Ecto neural progenitor cell (in vitro differentiated cells): ENCODE data around the gene CD44.

Experiments
- DNase-seq: peaks from one replicate; pipeline ENCODE4 v3.0.0-alpha.2; 2018; ENCODE audit warnings: low spot score

Gene CD44

DNA sequence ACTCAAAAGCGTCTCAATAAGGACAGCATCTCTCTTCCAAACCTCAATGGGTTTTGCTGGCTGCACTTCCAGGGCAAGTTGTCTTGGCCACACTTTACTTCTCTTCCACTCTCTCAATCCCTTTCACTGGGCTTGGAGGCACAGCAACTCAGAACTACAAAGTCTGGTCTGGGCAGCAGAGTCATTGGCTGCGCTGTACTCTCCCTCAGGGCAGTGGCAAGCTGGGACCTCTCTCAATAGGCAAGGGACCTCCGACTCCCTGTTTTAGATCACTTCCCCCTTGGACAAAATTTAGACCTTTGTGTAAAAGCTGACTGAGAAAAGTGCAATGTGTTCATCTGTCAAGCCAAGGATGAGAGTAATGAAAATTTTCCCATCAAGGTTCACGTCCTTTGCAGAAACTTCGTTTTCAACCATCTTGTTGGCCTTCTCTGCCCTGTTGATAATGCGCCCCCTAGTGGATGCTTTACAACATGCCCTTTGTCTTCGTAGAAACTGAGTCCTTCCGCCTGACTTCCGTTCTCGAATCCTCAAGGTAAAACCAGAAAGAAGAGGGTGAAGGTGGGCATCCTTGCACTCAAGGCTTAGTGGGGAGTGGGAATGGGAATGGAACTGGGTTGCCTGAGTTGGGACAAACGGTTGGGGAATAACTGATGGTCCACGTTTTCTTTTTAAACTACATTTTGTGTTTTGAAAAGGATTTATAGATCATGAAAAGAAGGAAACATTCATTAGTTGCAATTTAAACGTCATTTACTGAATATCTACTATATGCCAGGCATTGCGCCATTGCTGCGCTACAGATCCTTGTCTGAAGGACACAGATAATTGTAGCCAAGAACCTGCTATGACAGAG, 99.1 kb downstream of the CD44 start:
- DNase-seq, result peak; percentile 71

DNA sequence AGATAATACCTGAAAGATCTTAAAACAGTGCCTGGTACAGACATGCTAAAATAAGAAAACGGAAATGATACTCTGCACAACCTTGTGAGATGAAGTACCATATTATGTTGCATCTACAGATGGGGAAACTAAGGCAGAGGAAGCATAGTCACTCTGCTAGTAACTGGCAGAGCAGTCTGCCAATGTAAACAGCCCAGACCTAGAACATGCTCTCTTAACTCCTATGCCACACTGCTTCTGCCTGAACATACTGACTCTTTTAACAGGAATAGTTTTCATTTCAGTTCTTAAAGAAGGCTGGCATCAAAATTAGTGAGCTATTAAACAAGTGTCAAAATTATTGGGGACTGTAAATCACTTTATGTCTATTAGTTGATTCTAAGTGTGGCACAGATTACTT, 99.9 kb downstream of the CD44 start:
- no peak for DNase-seq

DNA sequence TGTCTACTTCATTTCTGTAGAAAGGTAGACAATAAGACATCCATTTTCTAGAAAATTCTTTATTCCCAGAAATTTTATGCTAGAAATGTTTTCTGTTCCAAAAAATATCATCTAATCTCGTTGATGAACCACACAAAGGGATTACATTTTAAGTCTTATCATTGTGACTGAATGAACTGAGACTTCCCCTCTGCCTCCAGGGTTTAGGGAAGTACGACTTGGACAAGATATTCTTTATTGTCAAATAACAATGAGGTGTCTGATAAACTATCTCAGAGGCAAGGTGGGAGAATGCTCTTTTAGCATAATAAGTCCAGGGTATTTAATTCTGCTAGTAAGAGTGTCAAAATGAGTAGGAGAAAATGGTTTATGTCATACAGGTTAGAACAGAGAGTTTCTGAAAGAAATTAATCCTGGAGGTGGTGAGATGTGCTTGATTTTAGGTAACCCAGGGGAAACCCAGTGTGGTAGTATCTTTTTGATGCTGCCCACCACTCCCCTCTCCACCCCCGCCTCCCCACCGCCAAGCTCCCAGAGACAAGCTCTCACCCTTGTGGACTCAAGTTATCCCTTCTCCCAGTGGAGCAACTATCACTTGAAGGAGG, 100.6 kb downstream of the CD44 start:
- no peak for DNase-seq

DNA sequence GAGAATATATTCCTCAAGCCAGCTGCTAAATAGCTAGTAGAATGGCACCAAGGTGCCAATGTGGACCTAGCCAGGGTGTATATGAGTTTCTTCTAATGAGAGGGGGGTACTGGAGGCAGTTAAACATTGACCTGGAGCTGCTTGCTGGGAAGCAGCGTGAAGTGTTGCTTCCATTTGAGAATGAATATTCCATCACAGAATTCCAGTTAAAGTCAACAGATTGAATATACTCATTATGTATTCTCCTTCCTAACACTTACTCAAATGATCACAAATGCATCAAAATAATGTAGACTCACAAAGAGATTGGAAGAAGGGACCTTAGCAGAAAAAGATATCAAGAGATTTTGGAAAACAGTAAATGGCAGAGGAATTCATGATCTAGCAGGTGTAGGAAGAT, 102.1 kb downstream of the CD44 start:
- no peak for DNase-seq

DNA sequence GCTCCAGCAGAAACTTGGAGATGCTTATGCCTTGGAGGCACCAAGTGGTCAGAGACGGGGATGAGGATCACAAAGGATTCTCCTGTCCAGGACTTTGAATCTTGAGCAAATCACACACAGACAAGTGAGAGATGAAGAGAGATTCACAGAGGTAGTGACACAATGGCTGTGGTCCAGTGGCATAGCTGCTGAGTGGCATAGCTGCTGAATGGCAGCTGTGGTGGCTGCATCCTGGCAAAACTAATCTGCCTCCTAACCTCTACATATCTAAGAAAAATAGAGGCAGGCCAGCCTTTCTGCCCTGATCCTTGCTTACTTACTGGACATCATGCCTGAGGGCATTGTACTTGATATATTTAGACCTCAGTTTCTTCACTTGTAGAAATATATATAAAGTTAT, 102.6 kb downstream of the CD44 start:
- no peak for DNase-seq

DNA sequence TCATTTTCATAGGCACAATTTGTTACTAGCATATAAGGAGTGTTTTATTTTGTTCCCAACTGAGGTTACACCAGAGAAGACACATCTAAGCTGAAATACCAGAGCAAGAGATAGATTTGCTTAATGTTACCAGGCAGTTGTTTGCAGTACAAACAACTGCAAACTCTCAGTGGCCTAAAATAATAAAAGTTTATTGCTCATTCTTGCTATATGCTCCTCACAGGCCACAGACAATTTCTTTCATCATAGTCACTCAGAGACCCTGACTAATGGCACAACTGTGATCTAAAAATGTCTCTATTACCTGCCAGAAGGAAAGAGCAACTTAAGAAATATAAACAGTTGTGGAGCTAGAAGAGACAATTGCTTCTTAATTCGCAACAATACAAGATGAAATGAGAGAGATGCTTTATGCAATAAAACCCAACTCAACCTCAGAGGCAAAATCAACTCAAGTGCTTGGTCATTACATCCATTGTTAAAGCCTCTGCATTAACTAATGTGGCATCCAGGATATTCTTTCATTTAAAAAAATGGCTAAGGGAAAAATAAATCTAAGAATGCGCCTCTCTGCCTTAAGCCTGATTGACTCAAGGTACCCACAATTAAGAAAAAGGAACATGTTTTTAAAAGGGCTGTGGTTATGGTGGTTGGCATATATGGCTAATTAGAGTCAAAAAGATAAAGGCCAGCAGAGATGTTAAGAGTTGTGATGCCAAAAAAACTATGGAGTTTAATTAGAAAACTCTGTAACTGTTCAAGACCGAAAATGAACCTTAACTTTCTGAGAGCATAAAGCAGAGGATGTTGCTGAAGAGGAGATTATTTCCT, 103.7 kb downstream of the CD44 start:
- DNase-seq, result no peak

DNA sequence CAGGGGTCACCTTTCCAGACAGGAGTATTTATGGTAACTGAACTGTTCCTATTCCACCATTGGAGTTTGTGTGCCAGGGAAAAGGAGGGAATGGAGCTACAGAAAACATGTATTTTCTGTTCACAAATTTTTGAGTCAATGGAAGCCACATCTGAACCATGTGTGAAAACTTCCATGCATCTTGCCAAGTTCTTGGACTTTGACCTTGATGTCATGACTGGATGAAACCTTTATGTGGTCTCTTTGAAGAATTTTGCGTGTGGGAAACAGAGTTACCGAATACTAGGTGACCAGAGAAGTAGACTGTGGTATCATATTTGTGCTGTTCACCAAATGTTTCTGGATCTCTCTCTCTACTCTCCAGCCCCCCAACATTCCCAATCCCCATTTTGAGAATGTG, 104.8 kb downstream of the CD44 start:
- no peak for DNase-seq

DNA sequence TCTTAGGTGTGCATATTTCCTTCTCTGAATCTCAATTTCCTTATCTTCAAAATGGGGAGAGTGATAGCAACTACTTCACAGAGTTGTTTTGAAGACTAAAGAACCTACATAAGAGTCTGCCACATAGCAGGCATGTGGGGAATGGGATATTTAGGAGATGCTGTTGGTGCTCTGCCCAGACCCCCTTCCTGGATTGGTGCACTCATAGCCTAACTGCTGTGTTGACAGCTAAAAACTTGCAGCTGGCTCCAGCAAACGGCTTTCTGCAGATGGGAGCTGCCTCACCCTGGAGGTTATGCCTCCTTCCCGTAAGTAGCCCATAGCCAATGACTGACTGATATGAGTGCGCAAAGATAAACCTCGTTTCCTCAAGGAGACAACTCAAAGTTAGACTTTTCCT, 106.1 kb downstream of the CD44 start:
- no peak for DNase-seq

DNA sequence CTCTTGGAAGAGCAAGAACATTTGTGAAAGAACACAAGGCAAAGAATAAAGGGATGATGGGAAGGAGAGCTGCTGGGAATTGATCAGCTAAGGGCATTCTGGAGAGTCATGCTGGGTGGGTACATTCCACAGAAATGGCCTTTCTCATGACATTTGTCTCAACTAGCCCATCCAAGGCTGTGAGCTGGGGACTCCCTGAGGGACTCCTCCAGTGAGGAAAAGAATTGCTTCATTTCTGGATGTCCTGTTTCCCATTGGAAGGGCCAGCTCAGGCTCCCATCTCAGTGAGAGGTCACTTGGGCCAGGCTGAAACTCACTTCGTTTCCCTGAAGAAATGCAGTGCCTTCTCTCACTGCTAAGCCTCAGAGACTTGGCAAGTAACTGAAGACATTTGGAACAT, 106.8 kb downstream of the CD44 start:
- no peak for DNase-seq

DNA sequence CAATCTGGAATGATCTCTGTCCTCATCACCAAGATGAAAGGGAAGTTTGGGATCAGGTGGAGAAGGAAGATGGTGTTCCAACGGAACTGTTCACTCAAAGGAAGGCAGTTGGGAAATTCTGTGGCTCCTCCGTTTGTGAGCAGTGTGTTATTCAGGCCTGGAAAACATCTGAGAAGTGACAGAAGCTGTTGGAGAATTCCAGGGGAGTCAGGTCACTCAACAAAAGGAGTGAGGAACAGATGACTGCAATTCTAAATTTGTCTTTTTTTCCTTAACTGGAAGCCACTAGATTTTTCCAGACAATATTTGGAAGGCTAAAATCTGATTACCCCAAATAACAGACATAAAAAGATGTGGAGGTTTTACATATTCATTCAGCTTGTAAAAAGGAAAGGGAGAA, 107.8 kb downstream of the CD44 start:
- no peak for DNase-seq

DNA sequence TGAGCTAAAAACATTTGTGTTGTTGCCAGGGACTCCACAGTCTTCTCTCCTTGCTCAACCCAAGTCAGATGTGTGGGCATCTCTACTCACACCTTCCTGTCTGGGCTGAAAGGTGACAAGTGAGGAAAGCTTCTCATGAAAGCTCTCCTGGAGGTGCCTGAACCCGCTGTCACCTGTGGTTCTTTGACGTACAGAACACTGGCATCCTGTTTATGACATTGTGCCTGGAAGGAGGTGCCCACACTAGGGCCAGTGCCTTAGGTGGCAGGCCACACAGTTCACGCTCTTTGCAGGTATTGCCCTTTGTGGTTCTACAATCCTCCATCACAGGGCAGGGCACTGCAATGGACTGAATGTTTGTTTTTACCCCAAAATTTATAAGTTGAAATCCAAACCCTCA, 108.5 kb downstream of the CD44 start:
- no peak for DNase-seq

DNA sequence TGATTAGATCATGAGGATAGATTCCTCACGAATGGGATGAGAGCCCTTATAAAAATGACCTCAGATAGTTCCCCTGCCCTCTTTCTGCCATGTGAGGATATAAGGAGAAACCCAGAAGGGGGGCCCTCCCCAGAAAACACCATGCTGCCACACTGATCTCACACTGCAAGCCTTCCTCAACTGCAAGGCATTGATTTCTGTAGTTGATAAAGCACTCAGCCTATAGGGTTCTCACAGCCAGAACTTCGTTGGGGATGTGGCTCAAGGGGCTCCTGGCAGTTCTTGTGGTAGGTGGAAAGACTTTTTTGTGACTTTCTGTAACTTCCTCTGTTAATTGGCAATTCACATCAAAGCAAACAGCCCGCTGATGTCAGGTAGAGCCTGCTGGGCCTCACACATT, 108.9 kb downstream of the CD44 start:
- no peak for DNase-seq

DNA sequence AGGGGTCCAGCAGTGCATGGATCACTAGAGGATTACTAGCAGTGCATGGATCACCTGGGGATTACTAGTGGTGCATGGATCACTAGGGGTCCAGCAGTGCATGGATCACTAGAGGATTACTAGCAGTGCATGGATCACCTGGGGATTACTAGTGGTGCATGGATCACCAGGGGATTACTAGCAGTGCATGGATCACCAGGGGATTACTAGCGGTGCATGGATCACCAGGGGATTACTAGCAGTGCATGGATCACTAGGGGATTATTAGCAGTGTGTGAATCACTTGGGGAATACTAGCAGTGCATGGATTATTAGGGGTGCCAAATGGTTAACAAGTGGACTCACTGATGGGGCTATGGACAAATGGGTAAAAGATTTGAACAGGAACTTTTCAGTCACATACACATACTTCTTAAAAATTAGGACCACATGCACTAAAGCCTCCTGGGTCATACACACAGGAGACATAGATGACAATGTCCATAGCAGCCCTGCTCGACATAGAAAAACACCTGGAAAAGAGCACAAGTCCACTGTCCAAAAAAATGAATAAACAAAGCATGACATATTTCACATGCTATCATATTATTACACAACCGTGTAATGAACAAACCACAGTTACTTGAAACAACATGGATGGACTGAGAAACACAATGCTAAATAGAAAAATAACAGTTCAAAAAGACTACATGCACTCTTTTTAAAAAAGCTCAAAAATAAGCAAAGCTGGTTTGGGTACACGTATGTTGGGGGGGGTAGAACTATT, 109.8 kb downstream of the CD44 start:
- DNase-seq, result no peak

DNA sequence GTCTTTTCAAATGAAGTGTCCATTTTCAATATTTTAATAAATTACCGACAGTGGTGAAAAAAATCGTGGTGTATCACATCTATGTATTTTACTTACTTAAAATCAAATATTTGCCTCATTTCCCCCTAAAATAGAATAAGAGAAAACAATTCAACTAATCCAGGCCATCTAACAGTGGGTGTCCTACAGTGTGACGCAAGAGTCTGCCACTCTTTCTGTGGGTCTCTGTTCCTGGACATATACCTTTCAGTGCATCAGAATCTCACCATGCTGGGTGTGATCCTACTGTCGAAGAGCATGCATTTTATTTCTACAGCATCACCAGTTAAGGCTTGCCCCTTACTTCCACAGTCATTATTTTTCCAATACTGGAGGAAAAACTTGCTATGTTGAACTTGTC, 111.2 kb downstream of the CD44 start:
- DNase-seq, result no peak

DNA sequence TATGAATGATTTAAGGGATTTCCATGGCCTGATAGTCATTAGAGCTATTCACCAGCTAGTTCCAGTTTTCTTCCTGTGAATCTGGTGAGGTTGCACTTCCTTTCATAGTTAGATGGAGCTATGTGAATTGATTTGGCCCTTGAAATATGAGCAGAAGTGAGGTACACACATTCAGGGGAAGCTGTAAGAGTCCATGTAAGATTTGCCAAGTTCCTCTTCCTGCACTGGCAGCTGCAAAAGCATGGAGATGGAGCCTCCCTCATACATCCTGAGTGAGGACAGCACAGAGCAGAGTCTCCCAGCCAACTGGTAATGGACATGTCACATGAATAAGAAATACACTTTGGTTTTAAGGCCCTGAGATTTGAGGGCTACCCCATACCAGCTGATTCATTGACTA, 111.7 kb downstream of the CD44 start:
- DNase-seq, result no peak

DNA sequence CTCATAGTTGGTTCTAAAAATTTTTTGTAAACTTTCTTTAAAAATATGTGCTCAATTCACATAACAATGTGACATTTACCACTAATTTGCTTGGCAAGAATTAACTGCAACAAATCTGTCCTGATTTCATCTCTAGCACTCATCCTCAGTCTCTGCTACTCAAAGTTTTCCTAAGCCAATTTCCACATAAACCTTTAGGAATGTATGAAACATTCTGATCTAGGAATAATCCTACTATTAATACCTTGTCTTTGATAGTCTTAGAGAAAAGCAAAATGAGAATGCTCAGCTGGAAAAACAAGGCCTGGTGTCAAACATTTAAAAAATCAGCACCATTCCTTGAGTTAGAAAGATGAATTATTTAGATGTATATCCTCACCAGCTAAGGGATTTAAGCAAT, 114.3 kb downstream of the CD44 start:
- DNase-seq, result no peak

DNA sequence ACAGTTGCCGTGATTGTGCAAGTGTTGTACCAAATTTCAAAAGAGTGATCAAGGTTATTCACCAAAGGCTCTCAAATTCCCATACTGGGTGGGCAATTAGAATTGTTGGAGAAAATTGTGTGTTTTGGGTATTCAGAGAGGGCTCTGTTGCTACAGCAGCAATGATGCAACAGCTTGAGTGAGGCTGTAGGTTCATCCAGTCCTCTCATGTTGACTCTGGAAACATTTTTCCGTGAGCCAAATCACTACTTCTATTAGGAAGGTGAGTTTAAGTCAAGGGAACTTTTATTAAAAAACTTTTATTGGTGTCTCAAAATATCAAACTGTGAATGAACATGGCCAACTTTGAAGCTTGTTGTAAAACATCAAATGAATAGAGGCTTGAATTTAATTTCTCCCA, 116.5 kb downstream of the CD44 start:
- DNase-seq, result no peak

DNA sequence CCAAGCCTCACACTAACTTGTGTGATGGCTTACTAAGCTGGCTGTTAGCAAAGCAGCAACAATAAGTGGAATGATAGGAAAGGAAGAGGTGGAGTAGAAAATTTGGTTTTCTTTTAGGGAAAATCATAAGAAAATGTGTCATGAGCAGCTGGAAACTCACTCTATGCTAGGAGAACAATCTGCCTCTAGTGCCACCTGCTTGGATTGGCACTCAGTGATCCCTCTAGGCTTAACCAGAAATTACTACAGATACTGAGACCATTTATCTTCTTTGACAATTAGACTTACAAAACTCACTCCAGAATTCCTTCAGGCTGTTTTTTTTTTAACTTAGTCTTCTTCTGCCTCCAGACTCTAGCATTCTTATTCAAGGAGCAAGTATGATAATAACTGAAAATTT, 117.3 kb downstream of the CD44 start:
- no peak for DNase-seq

DNA sequence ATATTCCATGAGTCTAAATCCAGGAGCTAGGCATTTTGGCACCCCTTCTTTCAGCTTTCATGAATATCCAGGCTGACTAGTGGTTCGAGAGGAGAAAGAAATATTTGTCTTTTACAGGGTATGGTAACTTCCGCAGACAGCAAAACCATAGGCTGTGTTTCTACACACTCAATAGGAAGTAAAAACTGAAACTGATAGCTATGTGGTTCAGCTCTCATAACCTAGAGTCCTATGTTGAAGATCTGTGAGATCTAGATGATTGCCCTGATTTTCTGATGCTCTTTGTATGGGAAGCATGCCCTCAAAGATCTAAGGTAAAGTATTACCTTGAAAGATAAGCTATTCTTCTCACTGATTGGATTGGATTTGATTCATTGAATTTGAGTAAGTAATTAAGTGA, 118.3 kb downstream of the CD44 start:
- no peak for DNase-seq

DNA sequence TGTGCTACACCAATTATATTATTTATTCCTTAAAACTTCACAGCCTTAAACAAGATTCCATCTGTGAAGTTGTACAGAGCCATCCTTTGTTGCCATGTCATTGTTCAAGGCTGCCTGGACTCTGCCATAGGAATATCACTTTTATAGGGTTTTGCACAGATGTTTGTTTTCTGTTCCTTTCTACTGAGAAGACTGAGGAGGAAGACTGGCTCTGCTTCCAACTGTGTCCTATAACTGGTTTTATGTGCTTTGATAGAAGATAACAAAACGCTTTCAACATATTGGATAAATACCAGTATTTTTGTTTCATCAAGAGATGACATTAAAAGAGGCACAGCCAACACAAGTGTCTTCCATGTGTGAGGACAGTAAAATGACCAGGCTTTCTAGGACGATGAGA, 120.6 kb downstream of the CD44 start:
- no peak for DNase-seq

DNA sequence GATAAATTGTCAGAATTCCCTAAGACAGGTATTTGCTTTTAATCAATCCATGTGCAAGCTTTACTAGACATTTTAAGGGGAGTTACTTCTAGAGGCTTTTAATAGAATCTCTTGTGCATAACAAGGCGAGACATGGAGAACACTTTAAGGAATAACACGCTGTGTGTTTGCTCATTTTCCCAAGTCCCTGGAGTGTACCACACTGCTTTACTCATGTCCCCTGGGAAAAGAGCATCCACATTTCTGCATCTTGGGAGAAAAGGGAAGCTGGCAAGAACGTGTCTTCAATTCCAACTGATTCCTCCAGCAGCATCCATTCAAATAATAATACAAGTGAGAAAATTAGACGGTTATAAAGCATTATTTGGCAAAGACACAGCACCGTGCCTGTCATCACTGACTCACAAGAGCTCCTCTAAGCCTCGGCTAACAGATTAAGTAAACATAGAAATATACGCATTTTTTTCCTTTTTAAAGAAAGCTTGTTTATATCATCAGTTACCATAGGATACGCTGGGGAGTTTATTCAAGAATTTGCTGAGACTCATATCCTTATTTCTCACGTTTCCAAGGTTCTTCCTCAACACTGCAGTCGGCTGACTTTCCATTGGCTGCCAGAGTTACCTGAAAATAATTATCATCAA, 121.5 kb downstream of the CD44 start:
- DNase-seq, result no peak

DNA sequence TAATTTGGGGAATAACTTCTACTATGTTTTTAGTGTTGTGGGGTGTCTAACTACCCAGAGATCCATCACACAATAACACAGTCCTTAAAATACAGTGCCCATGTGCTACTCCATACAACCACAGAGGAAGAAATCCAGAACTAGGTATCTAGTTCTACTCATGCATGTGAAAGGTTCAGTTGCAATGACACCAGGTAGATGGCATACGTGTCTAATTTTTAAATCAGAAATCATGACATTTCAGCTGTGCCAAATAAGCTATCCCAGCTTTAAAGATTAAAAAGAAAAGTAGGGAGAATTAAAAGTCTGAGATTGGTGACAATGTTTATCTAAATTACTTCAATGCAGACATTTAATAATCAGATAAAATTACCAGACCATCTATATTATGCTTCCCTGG, 122.2 kb downstream of the CD44 start:
- no peak for DNase-seq
